Keratinocyte (primary cell): ENCODE data around the gene BPNT1. TPM values are rescaled to one million over a fixed set of nuclear protein-coding genes. Genes with fewer than 3 reads are reported as not detected.

Source experiments
- DNase-seq: peaks from one replicate; pipeline ENCODE4 v3.0.0-alpha.2; 2011; ENCODE audit warnings: low read depth, missing footprints, low spot score
- FAIRE-seq: peaks from 2 replicates; lab custom pipeline; 2011; peaks lifted over from hg19 to GRCh38; lab: Jason Lieb, UNC
- H2AFZ ChIP-seq: 2 replicates; pipeline ENCODE4 v1.6.0; 2012; ENCODE audit warnings: low read length, control low read depth, inconsistent platforms; ENCODE audit not compliant: control insufficient read depth
- H3K27ac ChIP-seq: 2 replicates; pipeline ENCODE4 v1.5.1; 2011; ENCODE audit warnings: low read length; ENCODE audit not compliant: control insufficient read depth, insufficient read depth
- H3K27me3 ChIP-seq: 3 replicates; pipeline ENCODE4 v1.6.0; 2011; ENCODE audit warnings: low read length; ENCODE audit not compliant: control insufficient read depth, insufficient read depth; ENCODE audit errors: extremely low read depth
- H3K36me3 ChIP-seq, 2 experiments: 2 replicates in 1 of 2; 3 replicates in 1 of 2; pipeline ENCODE4 v1.5.1; 2011; ENCODE audit warnings: low read length in 2 of 2, mild to moderate bottlenecking in 1 of 2; ENCODE audit not compliant: control insufficient read depth in 2 of 2, insufficient read depth in 2 of 2; ENCODE audit errors: extremely low read depth in 1 of 2
- H3K4me1 ChIP-seq: 3 replicates; pipeline ENCODE4 v1.5.1; 2011; ENCODE audit warnings: low read length; ENCODE audit not compliant: control insufficient read depth, insufficient read depth; ENCODE audit errors: extremely low read depth
- H3K4me2 ChIP-seq: 3 replicates; pipeline ENCODE4 v1.6.0; 2011; ENCODE audit warnings: low read depth, low read length; ENCODE audit not compliant: control insufficient read depth, insufficient read depth; ENCODE audit errors: extremely low read depth
- H3K4me3 ChIP-seq, 3 experiments: fragments of 200-600 bp in 1 of 3; sonication (generic) in 1 of 3; 2 replicates in 2 of 3; 3 replicates in 1 of 3; pipeline ENCODE4 v1.5.1; 2011 to 2016; ENCODE audit warnings: low read length in 3 of 3, mild to moderate bottlenecking in 3 of 3, control low read depth in 2 of 3, inconsistent platforms in 1 of 3, low read depth in 1 of 3, mixed read lengths in 1 of 3, mixed run types in 1 of 3, moderate library complexity in 1 of 3; ENCODE audit not compliant: control insufficient read depth in 2 of 3, insufficient read depth in 2 of 3; ENCODE audit errors: extremely low read depth in 1 of 3
- H3K79me2 ChIP-seq: 2 replicates; pipeline ENCODE4 v1.6.0; 2012; ENCODE audit warnings: low read length; ENCODE audit not compliant: control insufficient read depth, insufficient read depth
- H3K9ac ChIP-seq: 3 replicates; pipeline ENCODE4 v1.6.0; 2011; ENCODE audit warnings: low read length; ENCODE audit not compliant: control insufficient read depth, insufficient read depth; ENCODE audit errors: extremely low read depth
- H3K9me1 ChIP-seq: 3 replicates; pipeline ENCODE4 v1.6.0; 2011; ENCODE audit warnings: low read length; ENCODE audit not compliant: control insufficient read depth, insufficient read depth; ENCODE audit errors: extremely low read depth
- H3K9me3 ChIP-seq: 2 replicates; pipeline ENCODE4 v1.5.1; 2012; ENCODE audit warnings: low read depth, low read length; ENCODE audit not compliant: control insufficient read depth
- H4K20me1 ChIP-seq: 3 replicates; pipeline ENCODE4 v1.6.0; 2011; ENCODE audit warnings: low read length; ENCODE audit not compliant: control insufficient read depth, insufficient read depth; ENCODE audit errors: extremely low read depth
- EZH2 ChIP-seq: IDR thresholded peaks from one replicate; pipeline ENCODE4 v1.6.1; 2012; ENCODE audit warnings: inconsistent platforms, mild to moderate bottlenecking, low read length, moderate library complexity
- dilution Hi-C: fragments of 300-500 bp; cut with MboI; formaldehyde crosslinking; loops from one replicate; pipeline ENCODE4 v1.7.0; 2020; ENCODE audit warnings: low sequenced_read_pairs; ENCODE audit not compliant: extremely low pct_ligation_motif_present
- polyA plus RNA-seq, 5 experiments: library from polyadenylated mRNA; depleted of rRNA in 3 of 5; stranded (reverse) in 3 of 5; stranded (forward) in 1 of 5; unstranded in 1 of 5; fragments of >200 nt; gene quantifications; 1 replicate in 1 of 5; 2 replicates in 3 of 5; 3 replicates in 1 of 5; pipeline versions ENCODE4 v1.2.1 to v1.2.3, GENCODE V29; 2011 to 2012; ENCODE audit warnings: missing spikeins in 2 of 5, low read depth in 1 of 5, low replicate concordance in 1 of 5
- TF ChIP-seq, protein P1 (sequence below), 3 experiments: IDR thresholded peaks in 1 of 3; conservative IDR thresholded peaks in 1 of 3; optimal IDR thresholded peaks in 1 of 3; 2 replicates in 2 of 3; 3 replicates in 1 of 3; pipeline versions ENCODE3 to v1.5.1; 2011; ENCODE audit warnings: low read length in 3 of 3, mild to moderate bottlenecking in 3 of 3, moderate library complexity in 2 of 3, control low read depth in 1 of 3, inconsistent platforms in 1 of 3; ENCODE audit not compliant: insufficient read depth in 2 of 3; ENCODE audit errors: extremely low read depth in 1 of 3

Gene BPNT1
- polyA plus RNA-seq, 1 donor (not counting 4 experiments of a cell fraction or from before 2014, with no cell fraction given), result 53.7 TPM

DNA sequence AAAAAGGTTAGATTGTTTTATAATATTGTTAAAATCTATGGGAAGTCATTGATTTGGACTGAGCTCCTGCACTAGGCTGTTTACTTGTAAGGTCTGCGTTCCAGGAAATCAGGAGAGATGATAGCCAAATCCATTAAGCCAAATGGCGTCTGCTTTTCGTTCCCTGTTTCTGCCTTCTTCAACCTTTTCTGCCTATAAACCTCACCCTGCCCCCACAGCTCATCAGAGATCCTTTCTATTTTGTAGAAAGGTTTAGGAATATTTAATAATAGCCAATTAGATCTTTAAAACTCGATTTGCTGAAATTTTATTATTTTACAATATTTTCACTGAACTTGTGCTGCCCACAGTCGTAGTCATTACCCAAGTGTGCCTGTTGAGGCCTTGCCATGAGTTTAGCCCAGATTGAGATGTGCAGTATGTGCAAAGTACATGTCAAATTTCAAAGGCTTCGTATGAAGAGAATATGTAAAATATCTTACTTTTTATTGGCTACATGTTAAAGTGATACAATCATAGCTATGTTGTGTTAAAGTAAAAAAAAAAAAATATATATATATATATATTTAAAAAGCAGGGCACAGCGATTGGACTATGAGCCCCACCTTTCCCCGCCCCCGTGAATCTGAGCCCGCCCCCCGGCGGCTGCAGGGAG, 3.9 kb upstream of the BPNT1 start:
- no peak overlapping the region for H3K9ac ChIP-seq
- H2AFZ ChIP-seq, result peak overlapping the region; percentile 47
- H3K4me1 ChIP-seq, result peaks cover 8% of the 10 kb centered on the region
- H3K79me2 ChIP-seq, result peaks cover 24% of the 10 kb centered on the region
- no peaks in the 10 kb centered on the region for H4K20me1 ChIP-seq
- peaks cover 2 to 5% of the 10 kb centered on the region in 2 experiments for H3K36me3 ChIP-seq
- no peak for TF ChIP-seq EZH2
- TF ChIP-seq, protein P1, sequence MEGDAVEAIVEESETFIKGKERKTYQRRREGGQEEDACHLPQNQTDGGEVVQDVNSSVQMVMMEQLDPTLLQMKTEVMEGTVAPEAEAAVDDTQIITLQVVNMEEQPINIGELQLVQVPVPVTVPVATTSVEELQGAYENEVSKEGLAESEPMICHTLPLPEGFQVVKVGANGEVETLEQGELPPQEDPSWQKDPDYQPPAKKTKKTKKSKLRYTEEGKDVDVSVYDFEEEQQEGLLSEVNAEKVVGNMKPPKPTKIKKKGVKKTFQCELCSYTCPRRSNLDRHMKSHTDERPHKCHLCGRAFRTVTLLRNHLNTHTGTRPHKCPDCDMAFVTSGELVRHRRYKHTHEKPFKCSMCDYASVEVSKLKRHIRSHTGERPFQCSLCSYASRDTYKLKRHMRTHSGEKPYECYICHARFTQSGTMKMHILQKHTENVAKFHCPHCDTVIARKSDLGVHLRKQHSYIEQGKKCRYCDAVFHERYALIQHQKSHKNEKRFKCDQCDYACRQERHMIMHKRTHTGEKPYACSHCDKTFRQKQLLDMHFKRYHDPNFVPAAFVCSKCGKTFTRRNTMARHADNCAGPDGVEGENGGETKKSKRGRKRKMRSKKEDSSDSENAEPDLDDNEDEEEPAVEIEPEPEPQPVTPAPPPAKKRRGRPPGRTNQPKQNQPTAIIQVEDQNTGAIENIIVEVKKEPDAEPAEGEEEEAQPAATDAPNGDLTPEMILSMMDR (optimal IDR thresholded peaks at IDR 0.05 in 1 of 3, IDR thresholded peaks at IDR 0.05 in 1 of 3, conservative IDR thresholded peaks at IDR 0.05 in 1 of 3; ENCODE audit: extremely low read depth in 1 of 3, insufficient read depth in 2 of 3, low read length in 3 of 3), result no peak
- H3K9me1 ChIP-seq, result no peaks in the 10 kb centered on the region
- H3K9me3 ChIP-seq, result no peaks in the 10 kb centered on the region
- FAIRE-seq (no peak), DNase-seq (no peak)
- peak overlapping the region; percentile 8 for H3K27ac ChIP-seq
- H3K4me2 ChIP-seq, result peak overlapping the region; percentile 45
- peak overlapping the region in 2 of 3 experiments; percentile 68 to 97 for H3K4me3 ChIP-seq
- no peaks in the 10 kb centered on the region for H3K27me3 ChIP-seq
- dilution Hi-C loops, result no loop called here

DNA sequence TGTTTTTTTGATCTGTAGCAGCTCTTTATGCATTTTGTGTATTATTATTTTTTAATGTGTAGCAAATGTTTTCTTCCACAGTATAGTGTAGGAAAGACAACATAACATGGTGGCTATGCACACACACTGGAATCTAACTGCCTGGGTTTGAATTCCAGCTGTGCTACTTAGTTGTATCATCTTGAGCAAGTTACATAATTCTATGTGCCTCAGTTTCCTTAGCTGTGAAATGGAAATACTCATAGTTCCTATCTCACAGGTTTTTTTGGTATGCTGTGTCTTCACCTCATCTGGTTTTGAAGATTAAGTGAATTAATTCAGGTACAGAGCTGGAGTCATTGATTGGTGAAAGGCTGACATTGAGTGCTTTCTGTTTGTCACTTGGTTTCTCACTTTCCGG, 3.1 kb upstream of the BPNT1 start:
- no peak overlapping the region for H3K4me3 ChIP-seq
- H3K9me1 ChIP-seq, result no peaks in the 10 kb centered on the region
- TF ChIP-seq EZH2, result no peak
- TF ChIP-seq, protein P1 (optimal IDR thresholded peaks at IDR 0.05 in 1 of 3, IDR thresholded peaks at IDR 0.05 in 1 of 3, conservative IDR thresholded peaks at IDR 0.05 in 1 of 3; ENCODE audit: extremely low read depth in 1 of 3, insufficient read depth in 2 of 3, low read length in 3 of 3), result no peak
- H3K27me3 ChIP-seq, result no peaks in the 10 kb centered on the region
- DNase-seq (no peak), FAIRE-seq (no peak)
- H3K79me2 ChIP-seq, result peaks cover 29% of the 10 kb centered on the region
- H3K4me1 ChIP-seq, result peaks cover 8% of the 10 kb centered on the region
- H3K9ac ChIP-seq, result no peak overlapping the region
- H2AFZ ChIP-seq, result no peak overlapping the region
- no peak overlapping the region for H3K27ac ChIP-seq
- dilution Hi-C loops, result no loop called here
- no peaks in the 10 kb centered on the region for H3K9me3 ChIP-seq
- H4K20me1 ChIP-seq, result no peaks in the 10 kb centered on the region
- H3K36me3 ChIP-seq, result peaks cover 0 to 5% of the 10 kb centered on the region in 2 experiments
- no peak overlapping the region for H3K4me2 ChIP-seq
